Endothelial cell (in vitro differentiated cells): Measurements from ENCODE around the gene TRIM39. TPM values are rescaled to one million over a fixed set of nuclear protein-coding genes. Genes with fewer than 3 reads are reported as not detected.
A peak's percentile ranks its signal among the peaks of the same experiment; 100 is the strongest.

ENCODE experiments used
- DNase-seq: peaks from one replicate; pipeline ENCODE4 v3.0.0; 2021; ENCODE audit warnings: low spot score
- H3K27ac Mint-ChIP-seq: one replicate; pipeline ENCODE4 v1.8.0; 2021; ENCODE audit warnings: mixed read lengths, inconsistent platforms; ENCODE audit not compliant: unreplicated experiment
- H3K27me3 Mint-ChIP-seq: one replicate; pipeline ENCODE4 v1.8.0; 2021; ENCODE audit warnings: mild to moderate bottlenecking, moderate library complexity, mixed read lengths, inconsistent platforms; ENCODE audit not compliant: unreplicated experiment
- H3K36me3 Mint-ChIP-seq: one replicate; pipeline ENCODE4 v1.8.0; 2021; ENCODE audit warnings: mild to moderate bottlenecking, low read depth, mixed read lengths, inconsistent platforms; ENCODE audit not compliant: unreplicated experiment
- H3K4me1 Mint-ChIP-seq: one replicate; pipeline ENCODE4 v1.8.0; 2021; ENCODE audit warnings: mild to moderate bottlenecking, mixed read lengths, inconsistent platforms; ENCODE audit not compliant: unreplicated experiment
- H3K4me3 Mint-ChIP-seq: one replicate; pipeline ENCODE4 v1.8.0; 2021; ENCODE audit warnings: mild to moderate bottlenecking, mixed read lengths, inconsistent platforms; ENCODE audit not compliant: unreplicated experiment
- H3K9me3 Mint-ChIP-seq: one replicate; pipeline ENCODE4 v1.8.0; 2021; ENCODE audit warnings: mixed read lengths, inconsistent platforms; ENCODE audit not compliant: unreplicated experiment
- CTCF ChIP-seq: fragments of 200-600 bp; sonication (generic); IDR thresholded peaks from one replicate; pipeline ENCODE4 v1.5.0; 2021; ENCODE audit warnings: antibody characterized with exemption; ENCODE audit not compliant: unreplicated experiment
- total RNA-seq: library from RNA; stranded (reverse); fragmentation: NEBNext Ultra II Directional; extraction: Animal tissue kit (Norgen Biotek cat#: 25700); gene quantifications from one replicate; pipeline ENCODE4 v1.2.1, GENCODE V29; 2021; ENCODE audit not compliant: unreplicated experiment

TRIM39 gene
- total RNA-seq, 1 donor from 2014 or later, result 19.4 TPM

- Mint-ChIP-seq H3K9me3 (no peaks in the 10 kb centered on the region), H3K4me1 (no peaks in the 10 kb centered on the region), H3K27ac (no peak overlapping the region), H3K27me3 (no peaks in the 10 kb centered on the region), H3K4me3 (no peak overlapping the region), H3K36me3 (peaks cover 30% of the 10 kb centered on the region)
- DNase-seq, result no peak
- TF ChIP-seq CTCF, result no peak
Measured at GRCh38 chr6:30334075-30334783, 7.5 kb downstream of the TRIM39 start.

- peaks cover 8% of the 10 kb centered on the region for H3K27me3 Mint-ChIP-seq
- no peak for DNase-seq
Measured at GRCh38 chr6:30340589-30341054, 13.9 kb downstream of the TRIM39 start.

DNA sequence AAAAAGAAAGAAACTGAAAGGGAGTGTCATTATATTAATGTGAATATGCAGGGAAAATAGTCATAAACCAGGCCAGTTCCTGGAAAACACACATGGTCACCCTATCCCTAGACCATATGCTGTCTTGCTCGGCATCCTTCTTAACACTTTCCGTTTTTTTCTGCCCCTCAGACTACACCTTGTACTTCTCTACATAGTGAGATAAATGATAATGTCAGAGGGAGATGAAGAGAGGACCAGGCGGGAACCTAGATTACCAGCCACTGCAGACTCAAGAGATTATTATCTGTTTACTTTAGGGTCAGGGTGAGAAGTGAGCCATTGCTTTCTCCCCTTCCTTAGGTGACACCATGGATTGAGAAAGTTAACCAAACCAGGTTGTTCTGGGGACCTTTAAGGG lies 14.5 kb downstream of the TRIM39 start:
- Mint-ChIP-seq H3K27ac (no peak overlapping the region), H3K4me1 (peaks cover 7% of the 10 kb centered on the region), H3K27me3 (peaks cover 10% of the 10 kb centered on the region), H3K36me3 (peaks cover 31% of the 10 kb centered on the region), H3K4me3 (peak overlapping the region; percentile 65), H3K9me3 (no peaks in the 10 kb centered on the region)
- no peak for TF ChIP-seq CTCF
- DNase-seq, result no peak

More at GRCh38 chr6:30340589-30341054, 13.9 kb downstream of the TRIM39 start:
- peaks cover 1% of the 10 kb centered on the region for H3K4me1 Mint-ChIP-seq
- no peak overlapping the region for H3K27ac Mint-ChIP-seq
- peaks cover 31% of the 10 kb centered on the region for H3K36me3 Mint-ChIP-seq
- no peak overlapping the region for H3K4me3 Mint-ChIP-seq
- no peak for TF ChIP-seq CTCF
- H3K9me3 Mint-ChIP-seq, result no peaks in the 10 kb centered on the region

- DNase-seq, result no peak
- Mint-ChIP-seq H3K9me3 (no peaks in the 10 kb centered on the region), H3K36me3 (peaks cover 30% of the 10 kb centered on the region), H3K27ac (no peak overlapping the region), H3K4me1 (peaks cover 8% of the 10 kb centered on the region), H3K4me3 (peak overlapping the region; percentile 65), H3K27me3 (peaks cover 10% of the 10 kb centered on the region)
- no peak for TF ChIP-seq CTCF
Measured at GRCh38 chr6:30341728-30342127, 15.0 kb downstream of the TRIM39 start.

DNA sequence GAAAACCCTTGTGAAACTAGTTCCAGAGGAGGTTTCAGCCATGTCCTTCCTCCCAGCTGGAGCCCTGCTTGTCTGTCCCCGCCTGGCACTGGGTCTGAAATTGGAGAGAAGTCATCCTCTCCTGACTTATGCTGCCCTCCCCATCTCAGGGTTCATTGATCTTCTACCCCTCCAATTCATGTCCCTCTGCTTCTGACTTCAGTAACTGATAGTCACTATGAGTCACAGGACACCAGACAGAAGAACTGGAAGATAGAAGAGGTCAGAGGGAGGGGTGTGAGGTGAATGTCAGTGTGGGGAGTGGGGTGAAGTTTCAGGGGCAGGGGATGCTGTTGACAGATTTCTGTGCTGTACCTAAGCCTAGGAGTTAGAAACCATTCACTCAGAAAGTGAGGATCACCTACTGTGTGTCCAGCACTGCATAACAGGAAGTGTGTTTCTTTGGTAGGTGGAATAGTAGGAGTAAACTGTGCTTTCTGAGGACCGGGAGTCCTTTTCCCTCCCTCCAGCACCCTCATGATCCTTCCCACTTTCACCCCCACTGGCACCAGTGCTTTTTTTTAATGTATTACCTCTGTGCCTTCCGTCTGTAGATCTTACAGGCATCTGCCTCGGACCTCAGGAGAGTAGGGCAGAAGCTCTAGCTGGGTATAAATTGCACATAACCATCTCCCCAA lies 17.6 kb downstream of the TRIM39 start:
- H3K9me3 Mint-ChIP-seq, result no peaks in the 10 kb centered on the region
- H3K36me3 Mint-ChIP-seq, result peaks cover 21% of the 10 kb centered on the region
- H3K4me1 Mint-ChIP-seq, result peaks cover 8% of the 10 kb centered on the region
- H3K27ac Mint-ChIP-seq, result no peak overlapping the region
- H3K27me3 Mint-ChIP-seq, result peaks cover 10% of the 10 kb centered on the region
- peak overlapping the region; percentile 88 for H3K4me3 Mint-ChIP-seq
- no peak for DNase-seq
- no peak for TF ChIP-seq CTCF
